Prostate gland (tissue), 2 donors: ENCODE results near the gene PIK3R2. TPM values are rescaled to one million over a fixed set of nuclear protein-coding genes. Genes with fewer than 3 reads are reported as not detected.

Experiments
- DNase-seq: peaks from one replicate; pipeline ENCODE4 v3.0.0-alpha.2; 2019; ENCODE audit warnings: low spot score
- H3K27ac ChIP-seq, 2 donors: fragments of 200-600 bp; sonication (generic); 2 replicates each; pipeline ENCODE4 v1.5.1; 2017 to 2019
- H3K27me3 ChIP-seq: fragments of 200-600 bp; sonication (generic); replicated peaks from 2 replicates; pipeline ENCODE4 v1.5.1; 2019; ENCODE audit not compliant: insufficient read depth
- H3K36me3 ChIP-seq, 2 donors: fragments of 200-600 bp; sonication (generic); 1 replicate in 1 of 2; 2 replicates in 1 of 2; pipeline versions ENCODE4 v1.5.1 to v1.8.1; 2017 to 2019
- H3K4me1 ChIP-seq: fragments of 200-600 bp; sonication (generic); replicated peaks from 2 replicates; pipeline ENCODE4 v1.5.1; 2019
- H3K4me3 ChIP-seq, 2 donors: fragments of 200-600 bp; sonication (generic); 2 replicates each; pipeline ENCODE4 v1.5.1; 2017 to 2019
- H3K9me3 ChIP-seq: fragments of 200-600 bp; sonication (generic); 2 replicates; pipeline ENCODE4 v1.5.1; 2017
- POLR2A ChIP-seq: fragments of 450-650 bp; IDR thresholded peaks from one replicate; pipeline ENCODE4 v1.6.1; 2016; ENCODE audit warnings: antibody characterized with exemption, mild to moderate bottlenecking
- POLR2AphosphoS5 ChIP-seq: sonication (generic); formaldehyde crosslinking; IDR thresholded peaks from one replicate; pipeline ENCODE4 v1.6.1; 2017; ENCODE audit warnings: antibody characterized with exemption
- WGBS: methylation state at CpG from one replicate; pipeline ENCODE4 v1.1.5; 2018; 5-methylcytosine and 5-hydroxymethylcytosine counted together
- intact Hi-C: fragments of 100-400 bp; cut with DNase I; formaldehyde crosslinking; loops from one replicate; pipeline ENCODE4 v1.14.2; 2022
- total RNA-seq, 2 donors: library from RNA; depleted of rRNA; stranded (reverse); fragments of >200 nt; gene quantifications; one replicate each; pipeline ENCODE4 v1.1.0, GENCODE V29; 2016
- TF ChIP-seq, protein P1 (sequence below), 4 experiments: fragments of 200-600 bp in 2 of 4; fragments of 450-650 bp in 2 of 4; sonication (generic) in 2 of 4; IDR thresholded peaks; 1 replicate in 3 of 4; 2 replicates in 1 of 4; pipeline ENCODE4 v1.5.1; 2016 to 2019; ENCODE audit warnings: antibody characterized with exemption in 4 of 4, mild to moderate bottlenecking in 2 of 4, moderate library complexity in 2 of 4

Gene PIK3R2
- total RNA-seq, 2 donors from 2014 or later, result 41.3 to 71.6 TPM

DNA sequence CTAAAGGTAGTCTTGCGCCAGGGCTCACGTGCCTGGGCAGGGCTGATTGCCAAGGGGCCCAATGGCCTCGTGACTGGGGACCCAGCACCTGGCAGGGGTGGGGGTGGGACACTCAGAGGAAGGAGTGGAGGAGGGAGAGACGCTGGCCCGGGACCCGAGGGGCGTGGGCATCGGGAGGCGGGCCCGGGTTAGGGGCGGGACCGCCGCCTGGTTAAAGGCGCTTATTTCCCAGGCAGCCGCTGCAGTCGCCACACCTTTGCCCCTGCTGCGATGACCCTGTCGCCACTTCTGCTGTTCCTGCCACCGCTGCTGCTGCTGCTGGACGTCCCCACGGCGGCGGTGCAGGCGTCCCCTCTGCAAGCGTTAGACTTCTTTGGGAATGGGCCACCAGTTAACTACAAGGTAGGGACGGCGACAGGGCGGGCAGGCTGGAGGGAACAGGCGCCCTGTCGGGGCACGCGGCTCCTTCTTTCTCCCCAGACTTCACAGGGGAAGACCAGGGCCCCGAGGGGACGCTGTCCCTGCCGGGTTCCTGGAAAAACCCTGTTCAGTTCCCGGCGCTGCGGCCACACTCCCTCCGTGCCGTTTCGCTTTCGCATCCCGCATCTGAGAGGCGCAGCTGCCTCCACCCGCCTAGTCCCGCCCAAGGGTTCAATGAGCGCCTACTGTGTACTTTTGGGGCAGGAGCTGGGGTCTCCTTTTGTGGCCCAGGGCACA lies 20.8 kb downstream of the PIK3R2 start, which contains the start of gene IFI30:
Gene IFI30 (plus strand): TSS at position 242 of the 717 bp plus-strand sequence. CDS start 29 bp downstream, at position 271.
- Histone ChIP-seq H3K27me3 (no peaks in the 10 kb centered on the region), H3K36me3 (no peaks in the 10 kb centered on the region), H3K4me3 (peak within 1 kb of the TSS; percentile 56 to 60), H3K27ac (peak within 1 kb of the TSS; percentile 55 to 58), H3K4me1 (no peaks in the 10 kb centered on the region), H3K9me3 (no peaks in the 10 kb centered on the region)
- 0% methylated on average over 36 of the region's 47 CpGs for WGBS
- intact Hi-C loops, result no loop called here
- TF ChIP-seq POLR2A (peak; percentile 75), POLR2AphosphoS5 (peak; percentile 76)
- TF ChIP-seq, protein P1, sequence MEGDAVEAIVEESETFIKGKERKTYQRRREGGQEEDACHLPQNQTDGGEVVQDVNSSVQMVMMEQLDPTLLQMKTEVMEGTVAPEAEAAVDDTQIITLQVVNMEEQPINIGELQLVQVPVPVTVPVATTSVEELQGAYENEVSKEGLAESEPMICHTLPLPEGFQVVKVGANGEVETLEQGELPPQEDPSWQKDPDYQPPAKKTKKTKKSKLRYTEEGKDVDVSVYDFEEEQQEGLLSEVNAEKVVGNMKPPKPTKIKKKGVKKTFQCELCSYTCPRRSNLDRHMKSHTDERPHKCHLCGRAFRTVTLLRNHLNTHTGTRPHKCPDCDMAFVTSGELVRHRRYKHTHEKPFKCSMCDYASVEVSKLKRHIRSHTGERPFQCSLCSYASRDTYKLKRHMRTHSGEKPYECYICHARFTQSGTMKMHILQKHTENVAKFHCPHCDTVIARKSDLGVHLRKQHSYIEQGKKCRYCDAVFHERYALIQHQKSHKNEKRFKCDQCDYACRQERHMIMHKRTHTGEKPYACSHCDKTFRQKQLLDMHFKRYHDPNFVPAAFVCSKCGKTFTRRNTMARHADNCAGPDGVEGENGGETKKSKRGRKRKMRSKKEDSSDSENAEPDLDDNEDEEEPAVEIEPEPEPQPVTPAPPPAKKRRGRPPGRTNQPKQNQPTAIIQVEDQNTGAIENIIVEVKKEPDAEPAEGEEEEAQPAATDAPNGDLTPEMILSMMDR (IDR thresholded peaks at IDR 0.05), result no peak
- peak; percentile 73 for DNase-seq

DNA sequence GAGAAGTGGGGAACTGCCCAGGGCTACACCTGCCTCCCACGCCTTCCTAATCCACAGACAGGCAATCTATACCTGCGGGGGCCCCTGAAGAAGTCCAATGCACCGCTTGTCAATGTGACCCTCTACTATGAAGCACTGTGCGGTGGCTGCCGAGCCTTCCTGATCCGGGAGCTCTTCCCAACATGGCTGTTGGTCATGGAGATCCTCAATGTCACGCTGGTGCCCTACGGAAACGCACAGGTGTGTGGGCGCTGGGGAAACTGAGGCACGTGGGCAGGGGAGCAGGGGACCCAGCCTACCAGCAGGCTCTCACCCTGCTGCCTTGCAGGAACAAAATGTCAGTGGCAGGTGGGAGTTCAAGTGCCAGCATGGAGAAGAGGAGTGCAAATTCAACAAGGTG lies 22.0 kb downstream of the PIK3R2 start:
- Histone ChIP-seq H3K4me1 (no peaks in the 10 kb centered on the region), H3K27ac (no peak overlapping the region), H3K4me3 (no peak overlapping the region), H3K27me3 (no peaks in the 10 kb centered on the region), H3K9me3 (no peaks in the 10 kb centered on the region), H3K36me3 (no peaks in the 10 kb centered on the region)
- TF ChIP-seq POLR2AphosphoS5, result no peak
- TF ChIP-seq, protein P1 (IDR thresholded peaks at IDR 0.05), result no peak
- TF ChIP-seq POLR2A, result no peak
- 89% methylated on average over 11 of the region's 11 CpGs for WGBS
- intact Hi-C loops, result no loop called here
- DNase-seq, result no peak

DNA sequence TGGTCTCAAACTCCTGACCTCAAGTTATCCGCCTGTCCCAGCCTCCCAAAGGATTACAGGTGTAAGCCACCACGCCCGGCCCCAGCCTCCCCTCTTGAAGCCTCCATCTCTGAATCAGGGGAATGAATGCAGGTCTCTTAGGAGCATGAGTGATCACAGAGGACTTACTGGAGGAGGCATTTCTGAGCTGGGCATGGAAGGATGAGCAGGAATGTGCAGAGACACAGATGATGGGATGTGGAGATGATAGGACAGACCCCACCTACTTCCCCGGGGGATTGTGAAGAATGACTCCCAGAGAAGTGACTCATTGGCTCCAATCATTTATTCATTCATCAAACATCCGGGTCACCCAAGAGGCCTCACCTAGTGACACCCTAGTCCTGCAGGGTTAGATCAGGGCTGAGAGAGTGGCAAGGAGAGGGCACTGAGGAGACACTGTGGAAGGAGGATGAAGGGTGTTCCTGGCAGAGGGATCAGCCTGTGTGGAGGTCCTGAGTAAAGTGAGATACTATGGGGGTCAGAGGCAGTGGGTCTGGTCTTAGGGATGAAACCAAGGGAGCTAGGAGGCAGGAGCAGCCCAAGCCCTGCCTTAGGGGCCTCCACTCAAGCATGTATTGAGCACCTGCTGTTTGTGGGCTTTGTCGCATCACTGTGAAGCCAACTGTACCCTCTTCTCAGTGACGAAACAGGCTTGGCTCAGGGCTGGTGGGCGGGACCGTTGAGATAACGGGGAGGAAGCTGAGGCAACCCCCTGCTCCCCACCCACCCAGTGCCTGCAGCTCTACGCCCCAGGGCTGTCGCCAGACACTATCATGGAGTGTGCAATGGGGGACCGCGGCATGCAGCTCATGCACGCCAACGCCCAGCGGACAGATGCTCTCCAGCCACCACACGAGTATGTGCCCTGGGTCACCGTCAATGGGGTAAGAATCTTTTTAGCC lies 23.7 kb downstream of the PIK3R2 start:
- DNase-seq, result no peak
- intact Hi-C loops, result no loop called here
- 89% methylated on average over 19 of the region's 19 CpGs for WGBS
- Histone ChIP-seq H3K4me3 (no peak overlapping the region), H3K27ac (no peak overlapping the region), H3K9me3 (no peaks in the 10 kb centered on the region), H3K27me3 (no peaks in the 10 kb centered on the region), H3K36me3 (no peaks in the 10 kb centered on the region), H3K4me1 (no peaks in the 10 kb centered on the region)
- no peak for TF ChIP-seq POLR2A
- TF ChIP-seq, protein P1 (IDR thresholded peaks at IDR 0.05), result no peak
- TF ChIP-seq POLR2AphosphoS5, result no peak

DNA sequence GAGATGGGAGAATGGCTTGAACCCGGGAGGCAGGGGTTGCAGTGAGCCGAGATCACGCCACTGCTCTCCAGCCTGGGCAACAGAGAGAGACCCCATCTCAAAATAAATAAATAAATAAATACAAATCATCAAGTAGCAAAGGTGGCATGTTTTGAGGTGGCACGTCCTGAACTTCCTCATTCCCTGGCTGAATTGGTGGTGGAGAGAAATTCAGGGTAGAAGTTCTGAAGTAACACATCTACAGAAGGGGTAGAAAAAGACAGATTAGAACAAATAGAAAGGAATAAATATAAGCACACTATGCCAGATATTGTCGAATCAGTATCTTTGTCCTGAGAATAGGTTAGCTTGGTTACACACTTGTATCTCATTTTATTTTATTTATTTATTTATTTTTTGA lies 27.0 kb downstream of the PIK3R2 start:
- no peaks in the 10 kb centered on the region for H3K36me3 ChIP-seq
- WGBS, result 91% methylated on average over 5 of the region's 5 CpGs
- intact Hi-C loops, result no loop called here
- no peak for DNase-seq
- H3K4me3 ChIP-seq, result no peak overlapping the region
- H3K9me3 ChIP-seq, result no peaks in the 10 kb centered on the region
- H3K4me1 ChIP-seq, result no peaks in the 10 kb centered on the region
- H3K27ac ChIP-seq, result no peak overlapping the region
- TF ChIP-seq POLR2AphosphoS5 (no peak), POLR2A (no peak)
- TF ChIP-seq, protein P1 (IDR thresholded peaks at IDR 0.05), result no peak
- H3K27me3 ChIP-seq, result no peaks in the 10 kb centered on the region
